ENCODE measurements around the gene FILIP1L.

- TF ChIP-seq CTCF (conservative IDR thresholded peaks at IDR 0.05) (no peak), ZFX (IDR thresholded peaks at IDR 0.05) (no peak)
Measured at GRCh38 chr3:100155128-100155527, 40.8 kb upstream of the FILIP1L start.
